T1000 (cell line): ENCODE measurements around the gene TXNDC11.
A peak's percentile ranks its signal among the peaks of the same experiment; 100 is the strongest.

ENCODE experiments used
- DNase-seq: peaks from one replicate; lab custom pipeline; 2025; ENCODE audit warnings: mixed read lengths; lab: John Stamatoyannopoulos, UW

TXNDC11 gene

DNA sequence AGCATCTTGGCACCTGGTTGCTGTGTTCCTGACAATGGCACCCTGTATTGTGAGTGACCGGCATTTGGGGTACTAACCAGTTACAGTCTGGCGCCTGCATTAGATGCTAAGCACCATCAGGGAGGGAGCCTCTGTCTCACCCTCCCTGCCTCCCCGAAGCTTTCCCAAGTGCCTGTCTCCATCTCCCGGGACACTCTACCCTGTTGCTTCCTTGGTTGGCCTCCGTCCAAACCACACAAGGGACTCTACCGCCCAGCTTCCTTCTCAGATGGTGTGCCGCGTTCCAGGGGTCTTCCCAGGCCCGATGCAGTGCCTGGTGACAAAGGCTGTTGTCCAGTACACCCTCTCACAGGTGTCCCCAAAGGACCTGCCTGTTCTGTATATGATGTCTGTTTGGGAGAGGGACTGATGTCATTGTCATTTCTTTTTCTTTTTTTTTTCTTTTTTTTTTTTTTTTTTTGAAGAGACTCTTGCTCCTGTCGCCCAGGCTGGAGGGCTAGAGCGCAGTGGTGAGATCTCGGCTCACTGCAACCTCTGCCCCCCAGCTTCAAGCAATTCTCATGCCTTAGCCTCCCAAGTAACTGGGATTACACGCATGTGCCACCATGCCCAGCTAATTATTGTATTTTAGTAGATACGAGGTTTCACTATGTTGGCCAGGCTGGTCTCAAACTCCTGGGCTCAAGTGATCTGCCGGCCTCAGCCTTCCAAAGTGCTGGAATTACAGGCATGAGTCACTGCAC, 67.7 kb downstream of the TXNDC11 start:
- DNase-seq, result no peak

DNA sequence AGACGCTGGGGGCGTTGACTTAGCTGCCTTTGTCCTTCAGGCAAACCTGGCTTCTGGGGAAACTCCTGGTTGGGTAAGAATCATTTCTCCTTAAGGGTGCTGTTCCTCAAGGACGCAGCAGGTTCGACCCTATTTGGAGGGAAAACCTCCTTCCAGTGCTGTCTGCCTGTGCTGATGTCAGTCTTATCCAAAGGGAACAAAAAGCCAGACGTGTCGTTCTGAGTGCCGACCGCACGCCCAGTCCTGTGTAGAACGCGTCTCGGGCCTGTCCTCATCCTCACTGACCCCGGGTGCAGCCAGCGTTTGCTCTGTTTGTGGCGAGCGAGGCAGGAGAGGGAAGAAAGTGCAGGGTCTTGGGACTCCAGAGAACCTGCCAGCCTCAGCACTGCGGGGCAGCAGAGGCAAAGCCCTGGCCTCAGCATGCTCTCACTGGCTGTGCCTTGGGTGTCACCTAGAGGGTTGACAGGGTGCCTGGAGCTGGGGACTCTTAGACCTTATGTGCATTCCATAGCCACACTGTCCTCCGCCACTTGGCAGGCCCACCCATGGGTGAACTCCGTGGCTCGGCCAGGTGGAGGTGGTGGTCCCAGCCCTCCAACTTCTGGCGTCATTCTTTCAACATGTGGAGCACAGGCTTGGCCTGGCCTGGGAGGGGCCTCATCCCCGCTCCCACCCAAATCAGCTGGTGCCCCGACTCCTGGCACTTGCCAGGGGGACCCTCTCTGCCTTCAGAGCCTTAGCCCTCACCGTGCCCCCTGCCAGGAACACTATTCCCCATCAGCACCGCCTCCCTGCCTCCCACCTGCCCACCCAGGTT, 68.4 kb downstream of the TXNDC11 start:
- DNase-seq, result no peak

DNA sequence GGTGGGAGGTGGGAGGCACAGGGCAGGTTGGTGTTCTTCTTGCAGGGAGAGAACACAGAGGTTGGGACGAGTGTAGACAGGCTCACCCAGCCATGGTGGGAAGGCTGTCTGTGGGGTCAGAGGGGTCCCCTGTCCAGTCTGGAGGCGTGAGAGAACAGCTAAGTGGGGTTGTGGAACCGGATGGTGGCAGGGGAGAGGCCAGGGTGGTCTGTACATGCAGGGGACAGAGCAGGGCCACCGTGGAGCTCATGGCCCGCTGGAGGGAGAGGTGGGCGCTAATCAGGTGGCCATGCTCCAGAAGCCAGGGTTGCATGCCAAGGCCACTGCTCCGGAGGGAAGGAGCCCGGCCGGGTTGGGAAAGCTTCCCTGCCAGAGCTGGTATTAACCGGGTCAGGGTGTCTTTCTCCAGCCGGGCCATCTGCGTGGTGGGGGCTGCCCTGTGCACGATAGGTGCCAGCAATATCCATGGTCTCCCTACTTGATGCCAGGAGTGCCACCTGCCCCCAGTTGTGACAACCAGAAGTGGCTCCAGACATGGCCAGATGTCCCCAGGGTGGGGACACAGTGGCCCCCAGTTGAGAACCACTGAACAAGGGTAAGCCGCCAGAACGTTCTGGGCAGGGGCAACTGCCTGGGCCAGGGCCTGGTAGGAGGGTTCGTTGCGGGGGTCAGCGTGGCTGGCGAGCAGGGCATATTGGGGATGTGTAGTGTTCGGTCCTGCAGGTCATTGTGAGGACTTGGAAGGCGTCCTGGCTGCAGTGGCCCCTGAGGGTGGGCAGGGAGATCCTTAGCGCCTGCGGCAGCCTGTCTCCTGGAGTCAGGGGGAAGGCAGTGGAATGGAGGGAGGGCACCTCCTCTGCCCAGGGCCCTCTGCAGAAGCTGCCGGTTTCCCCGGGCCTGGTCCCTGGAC, 69.3 kb downstream of the TXNDC11 start:
- no peak for DNase-seq

- no peak for DNase-seq
These were observed 70.2 kb downstream of the TXNDC11 start for GRCh38 chr16:11672206-11673090.

- no peak for DNase-seq
These were observed 71.0 kb downstream of the TXNDC11 start for GRCh38 chr16:11671676-11672075.

DNA sequence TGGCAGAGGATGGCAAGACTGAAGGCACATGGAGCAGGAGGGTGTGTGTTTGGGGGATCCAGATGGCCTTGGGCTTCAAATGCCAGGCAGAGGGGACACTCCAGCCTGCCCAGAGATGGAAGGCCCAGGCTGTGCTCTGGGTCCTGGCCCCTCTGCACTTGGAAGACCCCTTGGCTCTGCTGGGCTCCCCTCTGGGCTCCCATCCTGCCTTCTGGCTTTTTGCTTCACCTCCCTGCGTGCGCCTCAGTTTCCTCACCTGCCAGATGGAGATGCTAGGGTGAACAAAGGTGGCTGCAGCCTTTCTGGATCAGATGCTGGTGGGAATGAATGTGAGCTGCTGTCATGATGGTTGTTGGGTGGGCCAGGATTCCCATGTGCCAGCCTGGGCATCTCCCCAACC, 71.4 kb downstream of the TXNDC11 start:
- no peak for DNase-seq

GRCh38 chr16:11670171-11671131, 72.2 kb downstream of the TXNDC11 start:
- DNase-seq, result no peak

- DNase-seq, result no peak
These were observed 73.1 kb downstream of the TXNDC11 start for GRCh38 chr16:11669380-11670146.

- DNase-seq, result no peak
These were observed 73.9 kb downstream of the TXNDC11 start for GRCh38 chr16:11668623-11669379.

- DNase-seq, result peak; percentile 67
These were observed 74.6 kb downstream of the TXNDC11 start, which contains the start of gene SNN for GRCh38 chr16:11667824-11668622. SNN (plus strand) TSS chr16:11668455; CDS start chr16:11676060, 7,605 bp downstream.

GRCh38 chr16:11667221-11667823, 75.3 kb downstream of the TXNDC11 start:
- DNase-seq, result no peak

- DNase-seq, result no peak
These were observed 76.3 kb downstream of the TXNDC11 start for GRCh38 chr16:11666103-11667055.

GRCh38 chr16:11665071-11665491, 77.6 kb downstream of the TXNDC11 start:
- DNase-seq, result no peak

- no peak for DNase-seq
These were observed 80.1 kb downstream of the TXNDC11 start for GRCh38 chr16:11662582-11662981.

DNA sequence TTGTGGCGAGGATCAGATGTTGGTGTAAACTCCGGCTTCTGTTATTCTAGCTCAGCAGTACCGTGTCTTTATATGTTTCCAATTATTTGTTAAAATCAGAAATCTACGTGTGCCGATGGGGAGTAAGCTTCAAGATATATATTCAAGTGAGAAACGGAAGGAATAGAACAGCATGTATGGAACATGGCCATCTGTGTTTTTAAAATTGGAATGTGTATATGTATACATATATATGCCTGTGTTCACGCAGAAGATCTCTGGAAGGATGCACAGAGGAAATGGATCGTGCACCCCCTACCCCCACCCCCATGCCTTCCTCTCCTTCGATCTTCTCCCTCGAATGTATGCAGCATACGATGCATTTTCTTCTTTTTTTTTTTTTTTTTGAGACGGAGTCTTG, 82.1 kb downstream of the TXNDC11 start:
- DNase-seq, result no peak
